CD14-positive monocyte (primary cell): Measurements from ENCODE around the gene OS9. TPM values are rescaled to one million over a fixed set of nuclear protein-coding genes. Genes with fewer than 3 reads are reported as not detected.
A peak's percentile ranks its signal among the peaks of the same experiment; 100 is the strongest.

Source experiments
- DNase-seq, 3 donors: peaks; one replicate each; pipeline ENCODE4 v3.0.0-alpha.2; 2011 to 2022
- H2AFZ ChIP-seq: 2 replicates; pipeline ENCODE4 v1.6.0; 2012; ENCODE audit warnings: mild to moderate bottlenecking, low read depth, low read length, inconsistent platforms; ENCODE audit not compliant: insufficient read depth, poor library complexity, severe bottlenecking
- H3K27ac ChIP-seq, 2 donors: 1 replicate in 1 of 2; 2 replicates in 1 of 2; pipeline ENCODE4 v1.5.1; 2012 to 2013; ENCODE audit warnings: low read length in 2 of 2, control low read depth in 1 of 2, inconsistent platforms in 1 of 2, low read depth in 1 of 2, mild to moderate bottlenecking in 1 of 2
- H3K27me3 ChIP-seq, 2 donors: one replicate each; pipeline versions ENCODE4 v1.6.0 to v1.6.1; 2011 to 2013; ENCODE audit warnings: low read length in 2 of 2; ENCODE audit not compliant: control insufficient read depth in 2 of 2, insufficient read depth in 2 of 2
- H3K36me3 ChIP-seq, 2 donors: replicated peaks in 1 of 2; 1 replicate in 1 of 2; 2 replicates in 1 of 2; pipeline versions ENCODE4 v1.5.1 to v1.6.1; 2012 to 2013; ENCODE audit warnings: low read length in 2 of 2, control low read depth in 1 of 2, inconsistent platforms in 1 of 2, mild to moderate bottlenecking in 1 of 2; ENCODE audit not compliant: insufficient read depth in 2 of 2, control insufficient read depth in 1 of 2
- H3K4me1 ChIP-seq, 2 donors: 1 replicate in 1 of 2; 2 replicates in 1 of 2; pipeline versions ENCODE4 v1.5.1 to v1.6.1; 2012 to 2013; ENCODE audit warnings: low read length in 2 of 2, control low read depth in 1 of 2, inconsistent platforms in 1 of 2, mild to moderate bottlenecking in 1 of 2, moderate library complexity in 1 of 2; ENCODE audit not compliant: insufficient read depth in 2 of 2, control insufficient read depth in 1 of 2
- H3K4me2 ChIP-seq: replicated peaks from 2 replicates; pipeline ENCODE3; 2012; ENCODE audit warnings: low read length, moderate library complexity, mild to moderate bottlenecking; ENCODE audit not compliant: poor library complexity, severe bottlenecking; ENCODE audit errors: extremely low read depth
- H3K4me3 ChIP-seq, 3 experiments: fragments of 200-600 bp in 1 of 3; sonication (generic) in 1 of 3; replicated peaks in 1 of 3; 1 replicate in 2 of 3; 2 replicates in 1 of 3; pipeline ENCODE4 v1.5.1; 2011 to 2013; ENCODE audit warnings: low read length in 3 of 3, mild to moderate bottlenecking in 3 of 3, control low read depth in 2 of 3, low read depth in 2 of 3, inconsistent platforms in 1 of 3, moderate library complexity in 1 of 3
- H3K79me2 ChIP-seq: 2 replicates; pipeline ENCODE4 v1.6.0; 2012; ENCODE audit warnings: mild to moderate bottlenecking, control low read depth, inconsistent platforms, low read length, moderate library complexity; ENCODE audit not compliant: insufficient read depth
- H3K9ac ChIP-seq: 2 replicates; pipeline ENCODE4 v1.6.0; 2017; ENCODE audit warnings: low read length, mild to moderate bottlenecking; ENCODE audit not compliant: insufficient read depth, poor library complexity, severe bottlenecking
- H3K9me3 ChIP-seq, 2 donors: replicated peaks in 1 of 2; 1 replicate in 1 of 2; 2 replicates in 1 of 2; pipeline versions ENCODE4 v1.5.1 to v1.6.1; 2012 to 2013; ENCODE audit warnings: low read length in 2 of 2, control low read depth in 1 of 2; ENCODE audit not compliant: control insufficient read depth in 1 of 2, insufficient read depth in 1 of 2
- H4K20me1 ChIP-seq: 2 replicates; pipeline ENCODE4 v1.6.0; 2012; ENCODE audit warnings: mild to moderate bottlenecking, low read length, control low read depth, moderate library complexity; ENCODE audit not compliant: insufficient read depth
- H3K27ac Mint-ChIP-seq, 7 donors: one replicate each; pipeline ENCODE4 v1.8.0; 2020; ENCODE audit warnings: mild to moderate bottlenecking in 7 of 7, mixed read lengths in 7 of 7, moderate library complexity in 6 of 7, inconsistent platforms in 2 of 7
- H3K27me3 Mint-ChIP-seq, 3 donors: one replicate each; pipeline ENCODE4 v1.8.0; 2021 to 2022; ENCODE audit warnings: low read depth in 3 of 3, mild to moderate bottlenecking in 3 of 3, mixed read lengths in 3 of 3, moderate library complexity in 3 of 3, inconsistent platforms in 1 of 3
- H3K36me3 Mint-ChIP-seq, 2 donors: one replicate each; pipeline ENCODE4 v1.8.0; 2020; ENCODE audit warnings: mixed read lengths in 2 of 2, inconsistent platforms in 1 of 2, mild to moderate bottlenecking in 1 of 2
- H3K4me1 Mint-ChIP-seq: one replicate; pipeline ENCODE4 v1.8.0; 2020; ENCODE audit warnings: mild to moderate bottlenecking, mixed read lengths
- H3K4me3 Mint-ChIP-seq, 2 donors: one replicate each; pipeline ENCODE4 v1.8.0; 2020; ENCODE audit warnings: mild to moderate bottlenecking in 2 of 2, mixed read lengths in 2 of 2, moderate library complexity in 1 of 2
- H3K9me3 Mint-ChIP-seq, 7 donors: one replicate each; pipeline ENCODE4 v1.8.0; 2020 to 2022; ENCODE audit warnings: mixed read lengths in 7 of 7, mild to moderate bottlenecking in 6 of 7, moderate library complexity in 6 of 7, inconsistent platforms in 2 of 7
- WGBS: methylation state at CpG from one replicate; pipeline ENCODE4 v1.1.5; 2013; ENCODE audit warnings: missing lambda C conversion rate; ENCODE audit not compliant: insufficient coverage; 5-methylcytosine and 5-hydroxymethylcytosine counted together
- intact Hi-C, 2 donors: fragments of 100-400 bp; cut with micrococcal nuclease; formaldehyde crosslinking; loops; one replicate each; pipeline versions ENCODE4 v1.15.0 to v1.15.1; 2023
- polyA plus RNA-seq, 3 donors: library from polyadenylated mRNA; depleted of rRNA in 1 of 3; unstranded in 2 of 3; stranded (reverse) in 1 of 3; fragments of 300-500 nt in 2 of 3; fragments of >200 nt in 1 of 3; fragmentation: Illumina TruSeq in 2 of 3; gene quantifications; 1 replicate in 2 of 3; 2 replicates in 1 of 3; pipeline ENCODE4 v1.2.3, GENCODE V29; 2012 to 2021
- TF ChIP-seq, protein P1 (sequence below): fragments of 200-600 bp; IDR thresholded peaks from one replicate; pipeline ENCODE4 v1.8.0; 2022; ENCODE audit warnings: antibody characterized with exemption, mild to moderate bottlenecking

OS9 gene
- polyA plus RNA-seq, 3 donors, result 90.9 to 484 (median 128) TPM

DNA sequence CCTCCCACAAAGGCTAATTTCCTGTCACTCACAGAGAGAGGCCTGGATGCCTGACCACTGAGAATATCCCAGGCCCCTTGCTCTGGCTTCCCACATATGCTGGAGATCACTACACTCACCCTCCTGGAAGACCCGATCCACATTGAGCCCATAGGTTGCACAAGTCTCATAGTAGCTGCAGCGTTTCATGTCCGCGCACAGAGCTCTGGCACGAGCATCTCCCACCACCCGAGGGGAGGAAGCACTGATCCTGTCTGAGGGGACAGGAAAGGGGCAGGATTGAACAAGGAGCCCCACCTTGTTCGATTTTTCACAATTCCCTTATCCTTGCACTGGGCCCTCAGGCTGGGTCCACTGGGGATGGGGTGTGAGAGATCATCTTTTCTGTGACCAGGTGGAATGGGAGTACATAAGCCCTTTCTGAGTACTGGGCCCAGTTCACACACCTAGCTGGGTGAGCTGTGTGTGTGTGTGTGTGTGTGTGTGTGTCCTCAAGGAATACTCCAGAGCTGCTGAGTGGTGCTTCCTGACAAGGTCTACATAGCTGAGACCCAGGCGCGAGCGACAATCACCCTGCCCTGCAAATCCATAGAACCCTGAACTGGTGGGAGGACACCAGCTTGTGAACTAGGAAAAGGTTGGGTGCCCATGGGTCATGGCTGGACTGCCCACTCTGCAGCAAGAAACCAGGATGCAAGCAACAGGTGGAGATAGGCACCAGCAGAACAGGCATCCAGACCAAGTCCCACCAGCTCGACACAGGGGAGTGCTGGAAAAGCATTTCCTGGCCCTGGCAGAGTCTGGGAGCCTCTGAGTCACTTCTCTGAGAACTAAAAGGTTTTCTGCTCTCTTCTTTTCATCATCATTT, 39.0 kb downstream of the OS9 start:
- H3K4me1 Mint-ChIP-seq, result no peaks in the 10 kb centered on the region
- H3K27ac Mint-ChIP-seq, result peak overlapping the region in 3 of 7 donors; percentile 21 to 42 (median 21)
- Histone ChIP-seq H3K79me2 (no peaks in the 10 kb centered on the region), H2AFZ (no peak overlapping the region), H3K9ac (no peak overlapping the region), H3K4me3 (no peak overlapping the region), H3K27ac (no peak overlapping the region), H3K4me1 (no peaks in the 10 kb centered on the region), H3K36me3 (peaks cover 59 to 74% of the 10 kb centered on the region in 2 donors), H3K27me3 (no peaks in the 10 kb centered on the region), H4K20me1 (no peaks in the 10 kb centered on the region), H3K9me3 (no peaks in the 10 kb centered on the region), H3K4me2 (no peak overlapping the region)
- DNase-seq, result no peak
- peaks cover 0 to 1% (median 0%) of the 10 kb centered on the region in 3 donors for H3K27me3 Mint-ChIP-seq
- TF ChIP-seq, protein P1, sequence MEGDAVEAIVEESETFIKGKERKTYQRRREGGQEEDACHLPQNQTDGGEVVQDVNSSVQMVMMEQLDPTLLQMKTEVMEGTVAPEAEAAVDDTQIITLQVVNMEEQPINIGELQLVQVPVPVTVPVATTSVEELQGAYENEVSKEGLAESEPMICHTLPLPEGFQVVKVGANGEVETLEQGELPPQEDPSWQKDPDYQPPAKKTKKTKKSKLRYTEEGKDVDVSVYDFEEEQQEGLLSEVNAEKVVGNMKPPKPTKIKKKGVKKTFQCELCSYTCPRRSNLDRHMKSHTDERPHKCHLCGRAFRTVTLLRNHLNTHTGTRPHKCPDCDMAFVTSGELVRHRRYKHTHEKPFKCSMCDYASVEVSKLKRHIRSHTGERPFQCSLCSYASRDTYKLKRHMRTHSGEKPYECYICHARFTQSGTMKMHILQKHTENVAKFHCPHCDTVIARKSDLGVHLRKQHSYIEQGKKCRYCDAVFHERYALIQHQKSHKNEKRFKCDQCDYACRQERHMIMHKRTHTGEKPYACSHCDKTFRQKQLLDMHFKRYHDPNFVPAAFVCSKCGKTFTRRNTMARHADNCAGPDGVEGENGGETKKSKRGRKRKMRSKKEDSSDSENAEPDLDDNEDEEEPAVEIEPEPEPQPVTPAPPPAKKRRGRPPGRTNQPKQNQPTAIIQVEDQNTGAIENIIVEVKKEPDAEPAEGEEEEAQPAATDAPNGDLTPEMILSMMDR, result no peak
- peaks cover 0 to 2% (median 0%) of the 10 kb centered on the region in 7 donors for H3K9me3 Mint-ChIP-seq
- 100% methylated on average over 4 of the region's 11 CpGs for WGBS
- intact Hi-C loops, result no loop called here
- H3K36me3 Mint-ChIP-seq, result peaks cover 64 to 73% of the 10 kb centered on the region in 2 donors
- H3K4me3 Mint-ChIP-seq, result no peak overlapping the region

DNA sequence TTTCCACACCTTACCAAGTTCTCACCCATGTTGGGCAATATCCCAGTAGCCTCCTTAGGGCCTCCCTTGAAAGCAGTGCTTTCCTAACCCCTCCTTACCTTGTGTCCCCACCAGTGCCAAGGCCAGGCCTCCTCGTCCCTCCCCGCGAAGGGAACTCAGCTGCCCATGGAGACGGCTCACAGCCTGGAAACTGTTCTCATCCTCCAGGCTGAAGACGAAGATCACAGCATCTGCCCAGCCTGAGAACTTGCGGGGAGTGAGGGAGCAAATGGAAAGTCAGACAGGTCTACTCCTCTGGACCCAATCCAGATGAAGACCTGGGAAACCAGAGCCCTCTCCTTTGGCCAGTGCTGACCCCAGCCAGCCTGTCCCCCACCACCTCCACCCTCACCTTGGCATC, 40.0 kb downstream of the OS9 start:
- Histone ChIP-seq H3K4me2 (no peak overlapping the region), H3K9ac (no peak overlapping the region), H3K36me3 (peaks cover 59 to 69% of the 10 kb centered on the region in 2 donors), H2AFZ (no peak overlapping the region), H3K27me3 (no peaks in the 10 kb centered on the region), H4K20me1 (no peaks in the 10 kb centered on the region), H3K4me3 (no peak overlapping the region), H3K4me1 (no peaks in the 10 kb centered on the region), H3K27ac (no peak overlapping the region), H3K9me3 (no peaks in the 10 kb centered on the region), H3K79me2 (peaks cover under 1% of the 10 kb centered on the region)
- Mint-ChIP-seq H3K27me3 (no peaks in the 10 kb centered on the region), H3K36me3 (peaks cover 60 to 65% of the 10 kb centered on the region in 2 donors), H3K27ac (peak overlapping the region in 1 of 7 donors; percentile 21), H3K4me3 (no peak overlapping the region), H3K9me3 (peaks cover 0 to 2% (median 0%) of the 10 kb centered on the region in 7 donors), H3K4me1 (peaks cover under 1% of the 10 kb centered on the region)
- TF ChIP-seq, protein P1, result no peak
- 96% methylated on average over 6 of the region's 6 CpGs for WGBS
- intact Hi-C loops, result no loop called here
- no peak for DNase-seq
